HL-60 (cell line): ENCODE data around the gene TBCCD1.

Source experiments
- DNase-seq, 2 experiments: peaks; one replicate each; pipeline ENCODE4 v3.0.0-alpha.2; 2010 to 2020; ENCODE audit warnings: low read depth in 1 of 2, low spot score in 1 of 2
- H3K27ac ChIP-seq: fragments of 250-450 bp; sonication (Bioruptor Pico); replicated peaks from 2 replicates; pipeline ENCODE4 v1.5.1; 2020; ENCODE audit warnings: mild to moderate bottlenecking, moderate library complexity
- H3K27me3 ChIP-seq: fragments of 250-450 bp; sonication (Bioruptor Pico); 2 replicates; pipeline ENCODE4 v1.5.1; 2021; ENCODE audit warnings: mild to moderate bottlenecking, moderate library complexity; ENCODE audit not compliant: insufficient read depth, poor library complexity, severe bottlenecking
- H3K4me3 ChIP-seq: replicated peaks from 2 replicates; pipeline ENCODE4 v1.5.1; 2011; ENCODE audit warnings: mild to moderate bottlenecking, control low read depth, low read length; ENCODE audit not compliant: insufficient read depth
- CTCF ChIP-seq: IDR thresholded peaks from one replicate; pipeline ENCODE4 v1.5.1; 2011; ENCODE audit warnings: low read length, control low read depth, inconsistent platforms; ENCODE audit not compliant: insufficient read depth
- GABPA ChIP-seq: IDR thresholded peaks from 2 replicates; pipeline ENCODE4 v1.6.1; 2012; ENCODE audit warnings: low read depth
- POLR2AphosphoS5 ChIP-seq: IDR thresholded peaks from 2 replicates; pipeline ENCODE4 v1.6.1; 2012; ENCODE audit warnings: low read depth
- REST ChIP-seq: IDR thresholded peaks from 2 replicates; pipeline ENCODE4 v1.6.1; 2012; ENCODE audit warnings: low read depth; ENCODE audit not compliant: insufficient replicate concordance
- SPI1 ChIP-seq: IDR thresholded peaks from 2 replicates; pipeline ENCODE4 v1.6.1; 2012; ENCODE audit warnings: low read depth, mild to moderate bottlenecking, borderline replicate concordance
- long read RNA-seq: library from polyadenylated mRNA; unstranded; transcript quantifications from one replicate; pipeline ENCODE4 v2.0.0, GENCODE V29; 2020

TBCCD1 gene
- long read RNA-seq, transcript TBCCD1-201 (8 exons, 2,441 nt): major isoform, 90 of 129 reads
- long read RNA-seq, transcript TBCCD1-203 (8 exons, 3,058 nt): minor isoform, 15 of 129 reads
- long read RNA-seq, partial matches to known transcripts: 4 of 129 reads
- long read RNA-seq, other reads (novel, unspliced or antisense): 16 of 129 reads

- H3K4me3 ChIP-seq: peak within 1 kb of the TSS; percentile 72
- H3K27ac ChIP-seq: peak within 1 kb of the TSS; percentile 81
- DNase-seq: peak; percentile 88 to 92
- TF ChIP-seq GABPA: no peak
- TF ChIP-seq POLR2AphosphoS5: peak; percentile 82
- peak; percentile 49 for TF ChIP-seq REST
- no peaks in the 10 kb centered on the region for H3K27me3 ChIP-seq
Measured at GRCh38 chr3:186567072-186567921, at the start of gene TBCCD1. Gene TBCCD1 (minus strand): TSS chr3:186567339. CDS start chr3:186564329, 3,010 bp downstream.

GRCh38 chr3:186616299-186616617, 49.1 kb upstream of the TBCCD1 start:
- TF ChIP-seq POLR2AphosphoS5 (no peak), SPI1 (no peak), GABPA (no peak), CTCF (no peak), REST (no peak)
- Histone ChIP-seq H3K4me3 (no peak overlapping the region), H3K27ac (no peak overlapping the region), H3K27me3 (peaks cover 3% of the 10 kb centered on the region)
- no peak for DNase-seq

GRCh38 chr3:186614597-186615483, 47.7 kb upstream of the TBCCD1 start:
- peak; percentile 63 to 77 for DNase-seq
- Histone ChIP-seq H3K27me3 (peaks cover 3% of the 10 kb centered on the region), H3K4me3 (no peak overlapping the region)

More at GRCh38 chr3:186614597-186615483, 47.7 kb upstream of the TBCCD1 start:
- TF ChIP-seq REST (no peak), CTCF (peak; percentile 98)
- H3K27ac ChIP-seq: no peak overlapping the region
